Measurements from ENCODE around the gene OXCT1.

The OXCT1 gene

DNA sequence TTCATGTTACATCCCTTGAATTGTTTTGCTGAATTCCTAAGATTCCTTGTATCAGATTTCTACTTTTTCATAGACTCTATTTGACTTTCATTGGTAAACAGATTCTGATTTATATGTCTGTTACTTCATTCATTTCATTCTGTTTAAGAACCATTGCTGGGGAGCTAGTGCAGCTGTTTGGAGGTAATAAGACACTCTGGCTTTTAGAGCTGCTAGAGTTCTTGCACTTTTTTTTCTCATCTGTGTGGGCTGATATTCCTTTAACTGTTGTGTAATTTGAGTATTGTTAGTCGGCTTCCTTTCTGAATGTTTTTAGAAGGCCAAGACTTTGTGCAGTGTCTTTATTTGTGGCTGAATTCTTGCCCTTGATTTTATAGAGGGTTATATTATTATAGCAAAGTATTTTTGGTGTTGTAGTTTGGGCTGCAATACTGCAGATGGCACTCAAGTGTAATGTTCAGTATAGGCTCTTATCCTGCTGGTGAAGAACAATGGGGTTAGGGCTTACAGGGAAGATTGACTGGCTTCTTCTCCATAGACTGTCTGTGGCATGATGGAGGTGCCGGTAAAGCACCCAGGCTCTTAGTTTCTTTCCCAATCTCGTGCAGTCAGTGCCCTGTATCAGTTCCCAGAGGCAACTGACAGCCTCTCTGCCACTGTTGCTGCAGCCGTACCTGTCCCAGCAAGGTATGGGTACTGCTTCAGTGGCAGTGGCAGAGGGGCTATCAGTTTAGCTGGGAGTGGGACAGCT lies 162.2 kb downstream of the OXCT1 start:
- DNase-seq, result no peak

DNA sequence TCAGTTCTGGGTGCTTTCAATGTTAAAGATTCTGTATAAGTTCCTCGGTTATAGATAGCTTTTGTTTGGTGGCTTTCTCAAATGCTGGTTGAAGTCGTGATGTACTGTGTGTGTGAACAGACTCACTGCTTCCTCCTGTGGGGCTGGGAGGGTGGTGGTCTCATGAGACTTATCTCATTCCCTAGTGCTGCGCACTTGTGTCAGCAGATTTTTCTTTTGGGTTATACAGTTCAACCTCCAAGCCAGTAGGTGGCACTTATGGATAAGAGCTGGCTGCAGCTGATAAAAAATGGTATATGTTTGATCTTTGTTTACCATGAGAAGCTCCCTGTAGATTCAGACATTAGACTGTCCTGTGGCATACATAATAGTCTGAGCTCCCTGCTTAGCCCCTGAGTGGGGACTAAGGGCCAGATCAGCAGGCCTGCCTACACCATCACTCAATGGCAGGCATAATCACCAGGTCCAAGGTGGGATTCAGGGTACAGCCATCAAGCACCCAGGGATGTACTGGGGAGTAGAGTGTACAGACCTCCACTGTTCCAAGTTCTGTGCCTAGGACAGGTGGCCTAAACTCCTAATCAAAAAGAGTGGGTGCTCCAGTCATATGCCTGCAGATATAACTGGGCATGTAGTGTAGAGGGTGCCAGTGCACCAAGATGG lies 174.2 kb downstream of the OXCT1 start:
- no peak for DNase-seq

DNA sequence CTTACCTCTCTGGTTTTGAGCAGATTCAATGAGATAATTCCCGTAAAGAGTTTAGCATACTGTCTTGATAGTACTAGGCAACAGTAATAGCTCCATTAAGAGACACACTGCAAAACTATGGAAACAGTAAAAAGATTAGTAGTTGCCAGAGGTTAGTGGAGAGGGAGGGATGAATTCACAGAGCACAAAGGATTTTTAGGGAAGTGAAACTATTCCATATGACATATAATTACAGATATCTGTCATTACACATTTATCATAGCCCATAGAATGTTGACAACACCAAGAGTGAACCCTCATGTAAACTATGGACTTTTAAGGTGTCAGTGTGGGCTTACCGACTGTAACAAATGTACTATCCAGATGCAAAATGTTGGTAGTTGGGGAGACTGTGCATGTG lies 183.5 kb downstream of the OXCT1 start:
- DNase-seq, result no peak

GRCh38 chr5:41686191-41686590 lies 184.0 kb downstream of the OXCT1 start:
- no peak for DNase-seq

- no peak for DNase-seq
Observed at GRCh38 chr5:41683181-41683580, 187.0 kb downstream of the OXCT1 start.

GRCh38 chr5:41682641-41683040 lies 187.6 kb downstream of the OXCT1 start:
- DNase-seq, result no peak

DNA sequence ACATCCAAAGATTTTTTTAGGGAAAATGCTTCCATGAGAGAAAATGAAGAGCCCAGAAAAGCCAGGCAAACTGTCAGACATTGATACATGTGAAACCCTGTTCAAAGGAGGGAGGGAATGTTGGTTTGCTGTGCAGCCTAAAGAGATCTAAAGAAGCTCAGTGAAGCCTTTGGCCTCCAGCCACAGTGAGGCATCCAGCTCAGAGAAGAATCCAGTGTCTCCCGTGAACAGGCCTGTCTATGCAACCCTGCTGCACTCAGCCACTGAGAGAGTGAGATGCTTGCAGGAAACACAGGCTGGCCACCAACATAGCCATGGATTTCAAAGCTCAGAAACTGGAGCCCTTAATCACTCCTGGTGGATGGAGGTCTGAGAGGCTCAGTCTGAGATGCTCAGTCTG lies 188.4 kb downstream of the OXCT1 start:
- no peak for DNase-seq

Data from activated CD4-positive, alpha-beta T cell treated with anti-CD3 and anti-CD28 coated beads, Interleukin-2, amount 50 U/mL, for 48 hours (primary cell).